Measurements from ENCODE around the gene PKP3.

PKP3 gene

DNA sequence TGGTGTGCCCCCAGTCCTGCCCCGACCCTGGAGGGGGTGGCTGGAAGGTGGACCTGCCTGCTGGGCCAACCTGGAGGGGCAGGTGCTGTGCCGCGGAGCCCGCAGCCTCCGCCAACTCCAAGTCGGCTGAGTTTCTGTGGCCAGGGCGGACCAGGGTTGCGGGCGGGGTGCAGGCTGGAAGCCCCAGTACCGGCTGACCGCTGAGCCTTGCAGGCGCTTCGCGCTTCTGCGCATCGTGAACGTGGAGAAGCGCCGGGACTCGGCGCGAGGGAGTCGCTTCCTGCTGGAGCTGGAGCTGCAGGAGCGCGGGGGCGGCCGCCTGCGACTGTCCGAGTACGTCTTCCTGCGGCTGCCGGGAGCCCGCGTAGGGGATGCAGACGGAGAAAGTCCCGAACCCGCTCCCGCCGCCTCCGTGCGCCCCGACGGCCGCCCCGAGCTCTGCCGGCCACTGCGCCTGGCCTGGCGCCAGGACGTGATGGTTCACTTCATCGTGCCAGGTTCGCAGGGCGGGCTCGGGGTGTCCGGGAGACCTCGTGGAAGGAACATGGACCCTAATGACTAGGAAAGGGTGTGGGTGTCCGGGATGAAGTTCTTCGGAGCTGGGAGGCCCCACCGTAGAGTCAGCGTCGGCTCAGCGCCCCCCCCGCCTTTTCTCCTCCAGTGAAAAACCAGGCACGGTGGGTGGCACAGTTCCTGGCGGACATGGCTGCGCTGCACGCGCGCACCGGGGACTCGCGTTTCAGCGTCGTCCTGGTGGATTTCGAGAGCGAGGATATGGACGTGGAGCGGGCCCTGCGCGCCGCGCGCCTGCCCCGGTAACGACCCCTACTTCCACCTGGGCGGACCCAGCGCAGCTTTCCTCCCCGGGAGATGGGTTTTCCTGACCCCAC, 14.6 kb upstream of the PKP3 start:
- no peak for DNase-seq (ENCODE audit: low read depth)
- H3K4me3 ChIP-seq (ENCODE audit: low read depth, low read length) = no peak overlapping the region
- TF ChIP-seq, protein P1, sequence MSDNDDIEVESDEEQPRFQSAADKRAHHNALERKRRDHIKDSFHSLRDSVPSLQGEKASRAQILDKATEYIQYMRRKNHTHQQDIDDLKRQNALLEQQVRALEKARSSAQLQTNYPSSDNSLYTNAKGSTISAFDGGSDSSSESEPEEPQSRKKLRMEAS (IDR thresholded peaks at IDR 0.05; ENCODE audit: low read depth, low read length) = no peak
- TF ChIP-seq, protein P2, sequence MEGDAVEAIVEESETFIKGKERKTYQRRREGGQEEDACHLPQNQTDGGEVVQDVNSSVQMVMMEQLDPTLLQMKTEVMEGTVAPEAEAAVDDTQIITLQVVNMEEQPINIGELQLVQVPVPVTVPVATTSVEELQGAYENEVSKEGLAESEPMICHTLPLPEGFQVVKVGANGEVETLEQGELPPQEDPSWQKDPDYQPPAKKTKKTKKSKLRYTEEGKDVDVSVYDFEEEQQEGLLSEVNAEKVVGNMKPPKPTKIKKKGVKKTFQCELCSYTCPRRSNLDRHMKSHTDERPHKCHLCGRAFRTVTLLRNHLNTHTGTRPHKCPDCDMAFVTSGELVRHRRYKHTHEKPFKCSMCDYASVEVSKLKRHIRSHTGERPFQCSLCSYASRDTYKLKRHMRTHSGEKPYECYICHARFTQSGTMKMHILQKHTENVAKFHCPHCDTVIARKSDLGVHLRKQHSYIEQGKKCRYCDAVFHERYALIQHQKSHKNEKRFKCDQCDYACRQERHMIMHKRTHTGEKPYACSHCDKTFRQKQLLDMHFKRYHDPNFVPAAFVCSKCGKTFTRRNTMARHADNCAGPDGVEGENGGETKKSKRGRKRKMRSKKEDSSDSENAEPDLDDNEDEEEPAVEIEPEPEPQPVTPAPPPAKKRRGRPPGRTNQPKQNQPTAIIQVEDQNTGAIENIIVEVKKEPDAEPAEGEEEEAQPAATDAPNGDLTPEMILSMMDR (IDR thresholded peaks at IDR 0.05; ENCODE audit: low read depth, low read length) = no peak
- TF ChIP-seq MYC (IDR thresholded peaks at IDR 0.05; ENCODE audit: low read depth, low read length) (no peak), POLR2A (IDR thresholded peaks at IDR 0.05; ENCODE audit: extremely low read depth, insufficient read length) (no peak)

DNA sequence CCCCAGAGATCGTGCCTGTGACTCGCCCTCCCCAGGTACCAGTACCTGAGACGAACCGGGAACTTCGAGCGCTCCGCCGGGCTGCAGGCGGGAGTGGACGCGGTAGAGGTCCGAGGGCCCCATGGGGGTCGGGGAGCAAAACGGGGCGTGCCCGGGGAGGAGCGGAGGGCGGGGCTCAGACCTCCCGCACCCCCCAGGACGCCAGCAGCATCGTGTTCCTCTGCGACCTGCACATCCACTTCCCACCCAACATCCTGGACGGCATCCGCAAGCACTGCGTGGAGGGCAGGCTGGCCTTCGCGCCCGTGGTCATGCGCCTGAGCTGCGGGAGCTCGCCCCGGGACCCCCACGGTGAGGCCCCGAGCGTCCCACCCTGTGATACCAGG, 13.9 kb upstream of the PKP3 start:
- H3K4me3 ChIP-seq (ENCODE audit: low read depth, low read length) = no peak overlapping the region
- TF ChIP-seq, protein P2 (IDR thresholded peaks at IDR 0.05; ENCODE audit: low read depth, low read length) = no peak
- TF ChIP-seq, protein P1 (IDR thresholded peaks at IDR 0.05; ENCODE audit: low read depth, low read length) = no peak
- TF ChIP-seq MYC (IDR thresholded peaks at IDR 0.05; ENCODE audit: low read depth, low read length) (no peak), POLR2A (IDR thresholded peaks at IDR 0.05; ENCODE audit: extremely low read depth, insufficient read length) (no peak)

DNA sequence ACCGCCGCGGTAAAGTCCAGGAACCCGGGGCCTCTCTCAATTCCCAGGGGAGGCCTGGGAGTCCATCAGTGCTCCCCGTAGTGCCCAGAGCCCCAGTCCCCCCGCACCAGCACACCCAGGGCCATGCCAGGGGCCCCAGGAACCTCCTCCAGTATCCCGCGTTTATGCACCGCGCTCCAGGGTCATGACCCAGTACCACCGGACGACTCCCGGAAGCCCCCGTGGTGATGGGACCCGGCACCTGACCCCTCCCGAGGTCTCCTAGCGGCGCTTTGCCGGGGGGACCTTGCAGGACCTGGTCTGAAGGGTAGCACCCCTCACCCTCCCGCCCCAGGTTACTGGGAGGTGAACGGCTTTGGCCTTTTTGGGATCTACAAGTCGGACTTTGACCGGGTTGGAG, 13.5 kb upstream of the PKP3 start:
- TF ChIP-seq, protein P1 (IDR thresholded peaks at IDR 0.05; ENCODE audit: low read depth, low read length) = no peak
- no peak for TF ChIP-seq MYC (IDR thresholded peaks at IDR 0.05; ENCODE audit: low read depth, low read length)
- no peak overlapping the region for H3K4me3 ChIP-seq (ENCODE audit: low read depth, low read length)
- DNase-seq (ENCODE audit: low read depth) = no peak

More for the DNA sequence above, 13.9 kb upstream of the PKP3 start:
- DNase-seq (ENCODE audit: low read depth) = no peak

DNA sequence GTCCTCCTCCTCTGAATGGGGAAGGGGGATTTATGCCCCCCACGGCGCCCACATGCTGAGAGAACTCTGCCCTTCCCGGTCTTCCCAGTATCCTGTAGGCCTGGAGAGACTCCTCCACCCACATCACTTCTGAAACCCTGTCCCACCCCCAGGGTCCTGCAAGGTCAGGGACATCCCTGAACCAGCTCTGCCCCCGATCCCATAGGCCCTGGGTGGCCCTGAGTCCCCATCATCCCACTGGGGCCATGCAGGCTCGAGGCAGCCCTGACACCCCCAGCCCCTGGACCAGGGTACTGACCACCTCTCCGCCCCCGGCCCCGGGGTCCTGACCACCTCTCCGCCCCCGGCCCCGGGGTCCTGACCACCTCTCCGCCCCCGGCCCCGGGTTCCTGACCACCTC, 13.0 kb upstream of the PKP3 start:
- no peak for TF ChIP-seq POLR2A (IDR thresholded peaks at IDR 0.05; ENCODE audit: extremely low read depth, insufficient read length)
- no peak for TF ChIP-seq MYC (IDR thresholded peaks at IDR 0.05; ENCODE audit: low read depth, low read length)
- TF ChIP-seq, protein P1 (IDR thresholded peaks at IDR 0.05; ENCODE audit: low read depth, low read length) = no peak
- TF ChIP-seq, protein P2 (IDR thresholded peaks at IDR 0.05; ENCODE audit: low read depth, low read length) = no peak
- H3K4me3 ChIP-seq (ENCODE audit: low read depth, low read length) = no peak overlapping the region
- no peak for DNase-seq (ENCODE audit: low read depth)

DNA sequence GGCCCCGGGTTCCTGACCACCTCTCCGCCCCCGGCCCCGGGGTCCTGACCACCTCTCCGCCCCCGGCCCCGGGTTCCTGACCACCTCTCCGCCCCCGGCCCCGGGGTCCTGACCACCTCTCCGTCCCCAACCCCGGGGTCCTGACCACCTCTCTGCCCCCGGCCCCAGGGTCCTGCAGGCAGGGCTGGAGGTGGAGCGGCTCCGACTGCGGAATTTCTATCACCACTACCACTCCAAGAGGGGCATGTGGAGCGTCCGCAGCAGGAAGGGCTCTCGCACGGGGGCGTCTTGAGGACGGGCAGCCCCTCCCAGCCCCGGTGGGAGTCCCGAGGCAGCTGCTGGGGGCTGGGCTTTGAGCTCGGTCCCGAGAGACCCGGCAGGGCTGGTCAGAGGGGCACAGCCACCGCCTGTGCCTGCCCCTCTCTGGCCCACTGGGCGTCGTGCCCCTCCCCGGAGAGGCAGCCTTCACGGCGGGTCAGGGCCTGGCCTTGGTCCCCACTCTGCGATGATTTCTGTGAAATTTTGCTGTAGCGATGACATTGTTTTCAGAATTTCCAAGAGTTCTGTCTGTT, 12.4 kb upstream of the PKP3 start:
- TF ChIP-seq, protein P2 (IDR thresholded peaks at IDR 0.05; ENCODE audit: low read depth, low read length) = no peak
- no peak for TF ChIP-seq POLR2A (IDR thresholded peaks at IDR 0.05; ENCODE audit: extremely low read depth, insufficient read length)
- TF ChIP-seq, protein P1 (IDR thresholded peaks at IDR 0.05; ENCODE audit: low read depth, low read length) = no peak
- TF ChIP-seq MYC (IDR thresholded peaks at IDR 0.05; ENCODE audit: low read depth, low read length) = no peak
- no peak for DNase-seq (ENCODE audit: low read depth)
- no peak overlapping the region for H3K4me3 ChIP-seq (ENCODE audit: low read depth, low read length)

DNA sequence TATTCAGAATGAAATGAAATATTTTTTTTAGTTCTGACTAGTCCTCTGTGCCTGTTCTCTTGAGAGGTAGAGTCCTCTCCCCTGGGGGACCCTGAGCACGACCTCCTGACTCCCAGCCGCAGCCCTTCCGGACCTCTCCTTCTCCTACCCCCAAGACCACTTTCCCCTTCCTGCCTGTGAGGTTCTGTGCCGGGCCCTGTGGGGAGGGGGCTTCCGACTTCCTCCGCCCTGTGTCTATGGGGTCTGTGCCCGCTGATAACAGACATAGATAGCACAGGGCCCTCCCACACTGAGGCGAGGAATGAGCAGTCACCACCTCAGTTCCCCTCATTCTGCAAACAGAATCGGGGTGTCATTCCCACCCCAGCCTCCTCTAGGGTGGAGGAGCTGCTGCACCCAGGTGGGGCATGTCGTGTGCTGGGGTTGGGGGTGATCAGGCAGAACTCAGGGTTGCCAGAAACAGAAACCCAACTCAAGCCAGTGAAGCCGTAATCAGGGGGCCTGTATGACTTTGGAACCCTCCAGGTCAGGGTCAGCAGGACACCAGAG, 11.9 kb upstream of the PKP3 start:
- no peak for DNase-seq (ENCODE audit: low read depth)
- TF ChIP-seq MYC (IDR thresholded peaks at IDR 0.05; ENCODE audit: low read depth, low read length) = no peak
- TF ChIP-seq, protein P2 (IDR thresholded peaks at IDR 0.05; ENCODE audit: low read depth, low read length) = no peak
- no peak for TF ChIP-seq POLR2A (IDR thresholded peaks at IDR 0.05; ENCODE audit: extremely low read depth, insufficient read length)
- TF ChIP-seq, protein P1 (IDR thresholded peaks at IDR 0.05; ENCODE audit: low read depth, low read length) = no peak
- H3K4me3 ChIP-seq (ENCODE audit: low read depth, low read length) = no peak overlapping the region

Data from NB4 (cell line).